Ovary (tissue), 9 donors: ENCODE data around the gene CASK. TPM values are rescaled to one million over a fixed set of nuclear protein-coding genes. Genes with fewer than 3 reads are reported as not detected.

Experiments
- DNase-seq, 5 donors: peaks; one replicate each; pipeline ENCODE4 v3.0.0-alpha.2; 2019 to 2020
- H3K27ac ChIP-seq, 2 donors: fragments of 200-600 bp; one replicate each; pipeline versions ENCODE4 v1.5.1 to v1.8.0; 2019 to 2022
- H3K27me3 ChIP-seq: fragments of 200-600 bp; one replicate; pipeline ENCODE4 v1.8.0; 2022
- H3K36me3 ChIP-seq: fragments of 200-600 bp; sonication (generic); one replicate; pipeline ENCODE4 v1.5.1; 2019
- H3K4me1 ChIP-seq: one replicate; pipeline ENCODE4 v1.8.1; 2013; ENCODE audit warnings: mild to moderate bottlenecking, moderate library complexity; ENCODE audit not compliant: insufficient read depth
- H3K4me3 ChIP-seq: fragments of 200-600 bp; sonication (generic); one replicate; pipeline ENCODE4 v1.5.1; 2017
- H3K9me3 ChIP-seq, 2 donors: fragments of 200-600 bp in 1 of 2; sonication (generic) in 1 of 2; one replicate each; pipeline versions ENCODE4 v1.5.1 to v1.8.1; 2013 to 2019; ENCODE audit warnings: mild to moderate bottlenecking in 1 of 2, moderate library complexity in 1 of 2
- CTCF ChIP-seq, 3 donors: fragments of 450-650 bp in 2 of 3; fragments of 200-600 bp in 1 of 3; IDR thresholded peaks; one replicate each; pipeline versions ENCODE4 v1.5.1 to v1.8.0; 2016 to 2022; ENCODE audit warnings: antibody characterized with exemption in 3 of 3, mild to moderate bottlenecking in 1 of 3
- EP300 ChIP-seq: sonication (generic); formaldehyde crosslinking; IDR thresholded peaks from one replicate; pipeline ENCODE4 v1.6.1; 2017; ENCODE audit warnings: antibody characterized with exemption
- POLR2A ChIP-seq: fragments of 450-650 bp; IDR thresholded peaks from one replicate; pipeline ENCODE4 v1.6.1; 2017; ENCODE audit warnings: antibody characterized with exemption, mild to moderate bottlenecking, moderate library complexity
- WGBS, 3 donors: extraction: QIAGEN DNeasy Blood & Tissue Kit in 1 of 3; methylation state at CpG; one replicate each; pipeline versions ENCODE4 v1.1.5 to v1.1.7; 2013 to 2017; 5-methylcytosine and 5-hydroxymethylcytosine counted together
- intact Hi-C, 4 donors: fragments of 100-400 bp; cut with DNase I; formaldehyde crosslinking; loops; one replicate each; pipeline versions ENCODE4 v1.11.0 to v1.15.1; 2022 to 2023
- polyA plus RNA-seq, 2 donors: library from polyadenylated mRNA; stranded (reverse); fragments of 200-250 nt in 1 of 2; fragments of 350-450 nt in 1 of 2; fragmentation: Illumina TruSeq in 1 of 2; extraction: RNeasy Lipid Tissue Mini Kit (QIAGEN cat#74804) in 1 of 2; gene quantifications; one replicate each; pipeline ENCODE4 v1.2.3, GENCODE V29; 2013 to 2014
- total RNA-seq, 7 donors: library from RNA; depleted of rRNA in 2 of 7; stranded (reverse); fragments of >200 nt in 2 of 7; fragmentation: NEBNext Ultra II Directional in 3 of 7; extraction: Animal tissue kit (Norgen Biotek cat#: 25700) in 3 of 7; gene quantifications; one replicate each; pipeline versions ENCODE4 v1.1.0 to v1.2.4, GENCODE V29; 2016 to 2023
- donor health status: DM: no; HTN: no; CAD: no; lungs with moderate emphysema.
- donor health status: DM: no; HTN: no; CAD: no.
- donor health status: Bipolar disorder and iron deficiency.
- donor health status: DM: yes; HTN: yes; CAD: no.
- donor health status: DM: no; HTN: no; CAD: no.
- donor health status: DM: yes; HTN: yes; CAD: no.

The CASK gene
- total and polyA plus RNA-seq, 9 donors, result 11.3 to 70.9 (median 36.8) TPM

- H3K27me3 ChIP-seq, result no peaks in the 10 kb centered on the region
- no peak for DNase-seq
- H3K9me3 ChIP-seq, result no peaks in the 10 kb centered on the region
- no peak overlapping the region for H3K4me3 ChIP-seq
- no peak overlapping the region for H3K27ac ChIP-seq
- no peak for TF ChIP-seq POLR2A
- no peak for TF ChIP-seq EP300
- no peak for TF ChIP-seq CTCF (IDR thresholded peaks at IDR 0.05)
- WGBS, 3 donors, result 86 to 92% (median 88%) methylated on average over 13 of the region's 13 CpGs
- no peaks in the 10 kb centered on the region for H3K4me1 ChIP-seq
- no peaks in the 10 kb centered on the region for H3K36me3 ChIP-seq
- intact Hi-C loops, result no loop called here
Measured at GRCh38 chrX:41480508-41481260, 442.7 kb downstream of the CASK start.

GRCh38 chrX:41478381-41478911 is 444.9 kb downstream of the CASK start:
- whole genome bisulfite sequencing, 3 donors, result 55 to 61% (median 60%) methylated on average over 6 of the region's 6 CpGs
- no peaks in the 10 kb centered on the region for H3K36me3 ChIP-seq
- no peak overlapping the region for H3K4me3 ChIP-seq
- no peaks in the 10 kb centered on the region for H3K27me3 ChIP-seq
- no peak overlapping the region for H3K27ac ChIP-seq
- H3K4me1 ChIP-seq, result no peaks in the 10 kb centered on the region
- H3K9me3 ChIP-seq, result no peaks in the 10 kb centered on the region
- TF ChIP-seq EP300 (no peak), POLR2A (no peak), CTCF (IDR thresholded peaks at IDR 0.05) (no peak)
- DNase-seq, result no peak
- intact Hi-C loops, result no loop called here

GRCh38 chrX:41475591-41476241 is 447.6 kb downstream of the CASK start:
- Histone ChIP-seq H3K9me3 (no peaks in the 10 kb centered on the region), H3K4me3 (no peak overlapping the region), H3K36me3 (no peaks in the 10 kb centered on the region), H3K4me1 (no peaks in the 10 kb centered on the region), H3K27ac (no peak overlapping the region), H3K27me3 (no peaks in the 10 kb centered on the region)
- intact Hi-C loops, result no loop called here
- no peak for DNase-seq
- WGBS, 3 donors, result 42 to 52% (median 45%) methylated on average over 12 of the region's 12 CpGs
- no peak for TF ChIP-seq CTCF (IDR thresholded peaks at IDR 0.05)
- no peak for TF ChIP-seq EP300
- no peak for TF ChIP-seq POLR2A

GRCh38 chrX:41475191-41475590 is 448.2 kb downstream of the CASK start:
- Histone ChIP-seq H3K9me3 (no peaks in the 10 kb centered on the region), H3K4me1 (no peaks in the 10 kb centered on the region), H3K4me3 (no peak overlapping the region), H3K27me3 (no peaks in the 10 kb centered on the region), H3K36me3 (no peaks in the 10 kb centered on the region), H3K27ac (no peak overlapping the region)
- DNase-seq, result no peak
- intact Hi-C loops, result no loop called here
- whole genome bisulfite sequencing, 3 donors, result 70 to 73% (median 71%) methylated on average over 6 of the region's 6 CpGs
- TF ChIP-seq POLR2A, result no peak
- TF ChIP-seq CTCF (IDR thresholded peaks at IDR 0.05), result no peak
- no peak for TF ChIP-seq EP300
